GM21423 (cell line): ENCODE measurements around the gene CUZD1.
"Not testable (repeated sequence)": the region's sequence is repeated elsewhere in the genome, so short reads cannot be mapped to it uniquely, and the experiment has no call there.

Source experiments
- ATAC-seq: cut with Tn5 transposase; IDR thresholded peaks from one replicate; pipeline ENCODE4 v1.9.1; 2021; ENCODE audit warnings: mild to moderate bottlenecking, moderate library complexity; ENCODE audit not compliant: unreplicated experiment

Gene CUZD1

DNA sequence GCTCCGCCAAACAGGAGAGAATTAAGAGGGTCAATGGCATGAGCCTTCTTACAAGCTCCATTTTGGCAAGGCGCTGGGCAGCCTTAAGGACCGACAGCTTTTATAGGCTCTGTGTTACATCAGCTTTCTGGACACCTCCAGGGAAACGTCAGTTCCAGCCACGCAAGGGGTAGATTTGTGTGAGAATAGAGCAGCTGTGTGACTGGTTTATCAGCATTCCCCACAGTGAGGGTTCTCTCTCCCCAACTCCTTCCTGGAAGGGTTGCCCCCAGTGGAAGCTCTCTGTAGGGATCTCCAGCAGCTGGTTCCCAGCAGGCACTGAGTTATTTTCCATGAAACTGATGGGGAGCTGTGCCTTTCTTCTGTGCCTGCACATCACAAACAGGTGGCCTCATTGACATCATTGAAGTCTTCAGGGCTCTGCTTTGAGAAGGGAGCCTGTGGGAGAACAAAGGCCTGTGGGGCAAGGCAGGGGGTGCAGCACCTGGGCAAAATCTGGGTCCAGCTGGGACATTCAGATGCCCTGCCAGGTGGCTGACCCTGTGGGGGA, at the start of gene CUZD1:
Gene CUZD1, minus strand, starts transcription at position 75 of the 550 bp plus-strand sequence. Its CDS starts 14 bp downstream, at position 61.
- no peak for ATAC-seq

- ATAC-seq, result no peak
Observed at GRCh38 chr10:122894261-122894944, 48.7 kb upstream of the CUZD1 start.

DNA sequence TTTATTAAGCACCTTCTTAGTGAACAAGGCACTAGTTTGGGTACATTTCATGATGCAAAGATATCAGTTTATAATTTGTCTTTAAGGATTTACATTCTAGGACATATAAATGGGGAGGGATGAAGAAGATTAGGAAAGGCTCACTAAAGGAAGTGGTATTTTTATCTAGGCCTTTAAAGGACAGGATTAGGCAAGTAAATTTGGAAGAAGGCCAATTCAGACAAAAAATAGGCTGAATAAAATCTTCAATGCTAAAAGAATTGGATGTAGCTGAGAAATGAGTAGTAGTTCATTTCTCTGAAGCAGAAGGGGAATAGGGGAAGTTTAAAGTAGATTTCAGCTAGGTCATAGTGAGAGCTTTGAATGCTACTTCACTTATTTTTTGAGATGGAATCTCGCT, 38.5 kb upstream of the CUZD1 start:
- no peak for ATAC-seq

GRCh38 chr10:122882766-122883165, 37.1 kb upstream of the CUZD1 start:
- no peak for ATAC-seq

DNA sequence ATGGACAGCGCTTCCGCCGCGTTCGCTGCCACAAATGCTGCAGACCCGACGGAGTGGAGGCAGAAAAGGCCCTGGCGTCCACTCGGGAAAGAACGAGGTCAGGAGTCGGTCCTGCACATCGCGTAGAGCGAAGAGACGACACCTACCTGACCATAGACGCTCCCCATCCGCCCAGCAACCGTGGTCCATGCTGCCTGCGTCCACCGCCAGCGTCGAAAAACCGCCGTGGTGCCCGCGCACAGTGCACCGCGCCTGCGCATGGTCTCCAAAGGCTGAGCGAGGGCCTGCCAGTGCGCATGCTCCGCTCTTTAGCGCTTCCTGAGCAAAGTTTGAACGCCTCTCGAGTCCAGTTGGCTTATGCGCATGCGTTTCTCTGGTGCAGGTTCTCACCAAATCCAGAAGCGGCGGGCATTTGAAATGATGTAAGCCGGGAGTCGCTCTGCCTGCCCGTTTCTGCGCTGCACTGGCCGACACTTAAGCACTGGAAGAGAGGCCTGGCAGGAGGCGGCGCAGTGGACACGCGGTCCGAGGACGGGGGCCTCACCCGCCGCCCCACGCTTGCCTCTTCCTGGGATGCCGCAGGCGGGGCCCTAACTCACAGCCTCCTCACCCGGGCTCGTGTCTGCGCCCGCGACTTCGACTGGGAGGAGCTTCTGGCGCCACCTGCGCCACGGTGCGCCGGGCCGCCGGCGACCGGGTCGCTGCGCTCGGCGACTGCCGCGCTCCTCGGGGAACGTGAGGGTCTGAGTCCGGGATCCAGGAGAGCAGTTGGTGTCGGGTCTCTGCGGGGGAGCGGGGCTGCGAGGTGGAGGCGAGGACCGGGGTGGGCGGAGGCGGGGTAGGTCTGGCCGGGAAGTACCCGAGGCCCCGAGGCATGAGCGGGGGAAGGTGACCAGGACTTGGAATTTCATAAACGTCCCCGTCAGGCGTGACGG, 33.9 kb upstream of the CUZD1 start, which contains the start of gene FAM24B:
Gene FAM24B, minus strand, starts transcription at position 243 of the 935 bp plus-strand sequence. CDS start 29,066 bp downstream, outside the sequence.
- peak; percentile 78 for ATAC-seq

DNA sequence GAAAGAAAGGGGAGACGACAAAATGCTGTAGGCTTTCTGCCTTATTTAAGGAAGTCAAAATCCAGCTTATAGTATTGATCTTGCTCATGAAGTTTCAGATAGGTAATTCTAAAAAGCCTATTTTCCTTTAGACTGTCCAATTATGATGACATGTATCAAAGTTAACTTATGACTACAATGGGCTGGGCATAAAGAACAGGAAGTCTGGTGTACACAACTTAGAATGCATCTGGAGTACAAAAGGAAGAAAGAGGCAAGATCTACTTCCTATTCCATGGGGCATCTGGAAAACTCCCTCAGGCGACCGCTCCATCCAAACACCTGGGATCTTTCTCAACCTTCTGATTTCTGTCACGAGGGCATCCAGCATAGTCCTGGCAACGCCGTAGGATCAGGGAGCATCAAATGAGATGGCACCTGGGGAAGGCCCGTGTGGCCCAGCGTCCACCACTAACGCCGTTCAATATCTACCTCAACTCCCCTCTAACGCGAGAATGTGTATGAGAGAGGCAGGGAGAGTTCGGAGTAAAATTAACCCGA, 33.2 kb upstream of the CUZD1 start:
- ATAC-seq, result peak; percentile 13

DNA sequence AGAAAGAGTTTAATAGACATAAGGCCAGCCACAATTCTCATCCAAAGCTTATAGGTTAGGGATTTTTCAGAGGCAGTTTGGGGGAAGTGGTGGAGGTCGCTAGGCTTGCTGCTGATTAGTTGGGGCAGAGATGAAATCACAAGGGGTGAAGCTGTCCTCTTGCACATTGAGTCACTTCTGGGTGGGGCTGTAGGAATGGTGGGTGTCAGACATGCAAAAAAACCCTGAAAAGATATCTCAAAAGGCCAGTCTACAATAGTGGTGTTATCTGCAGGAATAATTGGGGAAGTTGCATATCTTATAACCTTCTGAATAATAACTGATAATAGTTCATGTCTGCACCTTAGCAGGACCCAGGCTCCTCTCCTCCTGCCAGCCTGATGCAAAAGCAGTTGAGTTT, 31.6 kb upstream of the CUZD1 start:
- no peak for ATAC-seq

DNA sequence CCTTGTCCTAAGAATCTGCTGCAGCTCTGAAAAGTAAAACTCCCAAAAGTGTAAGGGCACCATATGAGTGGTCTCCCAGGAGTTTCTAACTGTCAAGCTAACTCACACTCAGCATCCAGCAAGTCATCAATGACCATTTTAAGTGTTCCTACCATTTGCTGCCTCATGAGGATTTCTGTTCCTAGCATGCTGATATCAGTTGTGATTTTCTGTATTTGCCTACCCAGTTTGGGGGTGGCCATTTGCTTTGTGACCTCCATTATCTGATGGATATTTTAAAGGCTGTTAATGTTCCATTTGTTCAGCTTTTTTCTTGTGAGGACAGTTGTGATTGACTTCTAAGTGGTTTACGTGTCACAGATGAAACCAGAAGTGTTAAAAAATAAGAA, 30.8 kb upstream of the CUZD1 start:
- no peak for ATAC-seq

DNA sequence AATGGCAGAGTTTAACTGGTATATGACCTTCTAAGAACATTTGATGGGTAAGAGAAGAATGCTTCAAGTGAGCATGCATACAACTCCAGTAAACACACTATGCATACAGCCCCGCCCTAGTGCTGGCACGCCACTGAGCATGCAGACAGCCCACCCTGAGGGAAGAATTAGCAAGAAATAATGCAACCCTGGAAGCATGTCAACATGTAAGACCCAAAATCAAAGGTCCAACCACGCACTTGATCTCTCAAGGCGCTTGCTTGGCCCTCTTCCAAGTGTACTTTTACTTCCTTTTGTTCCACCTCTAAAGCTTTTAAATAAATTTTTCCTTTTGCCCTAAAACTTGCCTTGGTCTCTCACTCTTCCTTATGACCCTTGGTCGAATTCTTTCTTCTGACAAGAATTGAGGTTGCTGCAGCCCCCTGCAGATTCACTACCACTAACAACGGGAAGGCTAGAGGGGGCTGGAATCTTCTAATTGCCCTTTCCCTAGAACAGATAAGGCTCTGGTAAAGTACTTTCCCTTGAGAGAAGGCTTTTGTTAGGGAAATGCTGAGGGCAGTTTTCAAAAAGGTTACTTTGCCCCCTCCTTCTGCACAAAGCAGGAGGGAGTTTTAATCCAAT, 30.3 kb upstream of the CUZD1 start:
- no peak for ATAC-seq

GRCh38 chr10:122871947-122872346, 26.3 kb upstream of the CUZD1 start:
- ATAC-seq, result not testable (repeated sequence)

GRCh38 chr10:122868768-122869167, 23.1 kb upstream of the CUZD1 start:
- not testable (repeated sequence) for ATAC-seq

- not testable (repeated sequence) for ATAC-seq
Observed at GRCh38 chr10:122866757-122867482, 21.3 kb upstream of the CUZD1 start.

GRCh38 chr10:122864901-122865300, 19.2 kb upstream of the CUZD1 start:
- no peak for ATAC-seq

DNA sequence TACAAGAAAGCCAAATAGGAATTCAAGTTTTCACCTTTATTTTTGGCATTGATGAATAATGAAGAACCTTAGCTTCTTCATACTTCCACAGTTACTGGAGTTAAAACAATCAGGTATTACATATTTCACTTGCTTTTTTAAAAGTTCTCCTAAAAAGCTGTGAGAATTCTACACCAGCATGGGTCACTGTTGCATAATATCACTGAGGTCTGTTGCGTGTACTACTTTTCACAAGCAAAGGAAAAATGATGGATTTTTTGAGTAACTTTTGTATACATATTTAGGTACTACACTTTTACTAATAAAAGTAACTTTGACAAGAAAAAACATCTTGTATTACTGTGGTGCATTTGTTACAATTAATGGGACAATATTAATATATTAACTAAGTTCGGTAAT, 18.5 kb upstream of the CUZD1 start:
- ATAC-seq, result no peak

DNA sequence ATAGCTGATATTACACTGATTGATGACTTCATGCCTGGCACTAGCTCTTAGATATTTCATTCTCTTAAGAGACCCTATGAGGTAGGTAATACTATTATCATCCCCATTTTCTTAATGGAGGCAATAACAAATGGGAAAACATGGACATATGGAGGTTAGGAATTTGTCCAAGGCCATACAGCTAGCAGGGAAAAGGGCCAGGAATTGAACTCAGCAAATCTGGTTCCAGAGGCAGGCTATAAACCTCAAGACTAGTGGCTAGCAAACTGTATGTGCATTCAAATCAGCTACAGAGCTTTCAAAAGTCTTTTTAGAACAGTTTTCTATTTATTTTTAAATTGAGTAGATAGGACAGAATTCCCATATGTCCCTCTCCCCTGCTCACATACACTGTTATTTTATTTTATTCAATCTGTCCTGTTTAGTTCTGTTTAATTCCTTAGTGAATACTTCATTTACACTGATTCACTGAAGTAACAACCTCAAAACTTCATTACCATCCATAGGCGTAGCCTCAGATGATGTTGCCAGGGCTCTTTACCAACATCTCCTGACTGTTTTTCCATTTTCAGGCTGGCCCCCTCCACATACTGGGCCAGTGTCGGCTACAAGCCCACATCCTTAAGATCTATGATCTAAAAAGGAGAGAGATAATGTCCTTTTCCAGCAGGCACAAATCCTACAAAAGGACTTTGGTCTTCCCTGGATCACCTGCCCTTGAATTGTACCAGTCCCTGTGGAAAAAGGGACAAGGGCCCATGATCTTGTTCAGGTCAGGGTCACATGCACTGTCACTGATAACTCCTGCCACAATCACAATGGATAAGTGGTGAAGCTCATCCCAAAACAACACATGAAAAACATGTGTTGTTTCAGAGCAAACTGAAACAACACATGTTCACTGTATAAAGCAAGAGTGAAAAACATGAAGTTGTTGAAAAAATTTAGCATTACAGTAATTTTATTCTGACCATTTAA, 17.8 kb upstream of the CUZD1 start:
- no peak for ATAC-seq

- no peak for ATAC-seq
Observed at GRCh38 chr10:122861711-122862161, 16.1 kb upstream of the CUZD1 start.

DNA sequence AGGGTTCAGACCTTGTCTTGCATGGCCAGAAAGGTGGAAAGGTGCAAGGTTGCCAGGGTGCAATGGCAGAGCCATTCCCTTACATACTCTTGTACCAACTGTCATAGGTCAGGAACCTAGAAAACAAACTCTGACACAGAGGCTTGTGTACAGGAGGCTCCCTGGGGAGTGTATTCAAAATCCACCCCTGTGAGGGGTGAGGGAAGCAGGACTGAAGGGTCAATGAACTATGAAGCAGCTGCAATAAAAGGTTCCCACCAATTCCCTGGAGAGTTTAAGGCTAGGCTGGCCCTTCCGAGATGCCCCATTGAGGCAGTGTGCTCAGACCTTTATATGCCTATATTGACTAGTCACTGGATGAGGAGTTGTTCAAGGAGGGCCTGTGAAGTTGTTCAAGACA, 13.9 kb upstream of the CUZD1 start:
- ATAC-seq, result no peak

GRCh38 chr10:122858042-122858441, 12.4 kb upstream of the CUZD1 start:
- not testable (repeated sequence) for ATAC-seq

GRCh38 chr10:122856902-122857301, 11.2 kb upstream of the CUZD1 start:
- no peak for ATAC-seq
